Suppressor macrophage treated with lipopolysaccharide for 1 hour (primary cell): ENCODE measurements around the gene NUB1.
A peak's percentile ranks its signal among the peaks of the same experiment; 100 is the strongest.
"Not testable (repeated sequence)": the region's sequence is repeated elsewhere in the genome, so short reads cannot be mapped to it uniquely, and the experiment has no call there.

Source experiments
- DNase-seq, 3 donors: peaks; one replicate each; pipeline ENCODE4 v3.0.0-alpha.2; 2020 to 2022

NUB1 gene, protein sequence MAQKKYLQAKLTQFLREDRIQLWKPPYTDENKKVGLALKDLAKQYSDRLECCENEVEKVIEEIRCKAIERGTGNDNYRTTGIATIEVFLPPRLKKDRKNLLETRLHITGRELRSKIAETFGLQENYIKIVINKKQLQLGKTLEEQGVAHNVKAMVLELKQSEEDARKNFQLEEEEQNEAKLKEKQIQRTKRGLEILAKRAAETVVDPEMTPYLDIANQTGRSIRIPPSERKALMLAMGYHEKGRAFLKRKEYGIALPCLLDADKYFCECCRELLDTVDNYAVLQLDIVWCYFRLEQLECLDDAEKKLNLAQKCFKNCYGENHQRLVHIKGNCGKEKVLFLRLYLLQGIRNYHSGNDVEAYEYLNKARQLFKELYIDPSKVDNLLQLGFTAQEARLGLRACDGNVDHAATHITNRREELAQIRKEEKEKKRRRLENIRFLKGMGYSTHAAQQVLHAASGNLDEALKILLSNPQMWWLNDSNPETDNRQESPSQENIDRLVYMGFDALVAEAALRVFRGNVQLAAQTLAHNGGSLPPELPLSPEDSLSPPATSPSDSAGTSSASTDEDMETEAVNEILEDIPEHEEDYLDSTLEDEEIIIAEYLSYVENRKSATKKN

GRCh38 chr7:151341357-151342101 is at the start of gene NUB1:
NUB1 (plus strand) TSS chr7:151341812; CDS start chr7:151345350, 3,538 bp downstream.
- peak; percentile 94 to 99 (median 99) for DNase-seq

DNA sequence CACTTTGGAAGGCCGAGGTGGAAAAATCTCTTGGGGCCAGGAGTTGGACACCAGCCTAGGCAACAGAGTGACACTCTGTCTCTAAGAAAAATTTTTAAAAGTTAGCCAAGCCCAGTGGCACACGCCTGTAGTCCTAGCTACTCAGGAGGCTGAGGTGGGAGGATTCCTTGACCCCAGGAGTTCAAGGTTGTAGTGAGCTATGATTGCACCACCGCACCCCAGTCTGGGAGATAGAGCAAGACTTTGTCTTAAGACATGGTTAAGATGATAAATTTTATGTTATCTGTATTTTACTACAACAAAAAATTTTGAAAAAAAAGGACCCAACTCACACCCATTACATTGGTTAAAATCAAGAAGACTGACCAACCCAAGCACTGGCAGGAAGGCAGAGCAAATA is 48.8 kb upstream of the NUB1 start:
- DNase-seq, result no peak

DNA sequence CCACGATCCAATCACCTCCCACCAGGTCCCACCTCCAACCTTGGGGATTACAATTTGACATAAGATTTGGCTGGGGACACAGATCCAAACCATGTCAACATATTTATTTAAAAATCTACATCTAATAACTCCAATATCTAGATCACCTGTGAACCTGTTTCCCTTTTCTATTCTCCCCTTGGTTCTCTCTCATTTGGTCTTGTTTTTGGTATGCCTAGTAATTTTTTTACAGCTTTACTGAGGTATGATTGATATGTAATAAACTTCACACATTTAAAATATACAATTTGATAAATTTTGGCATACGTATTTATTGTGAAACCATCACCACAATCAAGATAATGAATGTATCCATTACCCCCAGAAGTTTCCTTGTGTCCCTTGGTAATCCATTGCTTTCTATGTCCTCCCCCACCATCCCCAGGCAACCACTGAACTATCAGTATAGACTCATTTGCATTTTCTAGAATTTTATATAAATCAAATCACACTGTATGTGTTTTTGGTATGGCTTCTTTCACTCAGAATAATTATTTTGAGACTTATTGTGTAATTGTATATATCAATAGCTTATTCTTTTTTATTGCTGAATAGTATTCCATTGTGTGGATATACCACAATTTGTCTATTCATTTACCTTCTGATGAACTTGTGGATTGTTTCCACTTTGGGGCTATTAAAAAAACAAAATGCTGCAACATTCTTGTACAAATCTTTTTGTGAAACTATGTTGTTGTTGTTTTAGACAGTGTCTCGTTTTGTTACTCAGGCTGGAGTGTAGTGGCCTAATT is 45.2 kb upstream of the NUB1 start:
- no peak for DNase-seq

GRCh38 chr7:151298765-151299164 is 42.8 kb upstream of the NUB1 start:
- no peak for DNase-seq

- DNase-seq, result no peak
Measured at GRCh38 chr7:151299530-151299929, 42.1 kb upstream of the NUB1 start.

GRCh38 chr7:151299940-151300645 is 41.5 kb upstream of the NUB1 start:
- DNase-seq, result no peak

GRCh38 chr7:151301471-151302462 is 39.8 kb upstream of the NUB1 start:
- no peak for DNase-seq

GRCh38 chr7:151304251-151304650 is 37.4 kb upstream of the NUB1 start:
- DNase-seq, result not testable (repeated sequence)

GRCh38 chr7:151304856-151305255 is 36.8 kb upstream of the NUB1 start:
- DNase-seq, result no peak

DNA sequence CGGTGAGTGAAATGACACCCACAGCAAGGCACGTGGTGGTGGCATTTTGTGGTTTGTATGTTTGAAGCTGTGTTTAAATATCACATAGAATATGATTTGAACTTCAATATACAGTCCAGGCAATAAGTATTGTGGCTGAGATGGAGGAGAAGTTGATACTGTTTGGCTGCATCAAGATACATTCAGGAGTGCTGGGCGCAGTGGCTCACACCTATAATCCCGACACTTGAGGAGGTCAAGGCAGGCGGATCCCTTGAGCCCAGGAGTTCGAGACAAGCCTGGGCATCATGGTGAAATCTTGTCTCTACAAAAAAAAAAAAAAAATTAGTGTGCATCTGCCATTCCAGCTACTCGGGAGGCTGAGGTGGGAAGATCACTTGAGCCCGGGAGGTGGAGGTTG is 35.2 kb upstream of the NUB1 start:
- DNase-seq, result no peak

DNA sequence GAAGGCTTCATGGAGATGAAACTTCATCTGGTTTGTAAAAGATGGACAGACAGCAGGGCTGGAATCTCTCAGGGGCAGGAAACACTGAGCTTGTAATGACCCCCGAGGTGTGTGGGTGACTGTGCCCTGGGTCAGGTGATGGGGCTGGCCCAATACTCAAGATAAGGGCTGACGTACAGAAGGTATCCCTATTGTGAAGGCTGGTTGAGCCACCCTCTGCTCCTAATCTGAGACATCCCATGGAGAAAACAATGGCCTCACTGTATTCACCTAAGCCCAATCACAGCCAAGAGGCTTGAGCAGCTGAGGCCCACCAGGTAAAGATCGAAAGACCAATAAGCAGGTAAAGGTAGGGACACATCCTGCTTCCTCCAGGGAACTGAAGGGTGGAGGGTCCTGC is 34.8 kb upstream of the NUB1 start:
- DNase-seq, result no peak

GRCh38 chr7:151307536-151307935 is 34.1 kb upstream of the NUB1 start:
- DNase-seq, result no peak

DNA sequence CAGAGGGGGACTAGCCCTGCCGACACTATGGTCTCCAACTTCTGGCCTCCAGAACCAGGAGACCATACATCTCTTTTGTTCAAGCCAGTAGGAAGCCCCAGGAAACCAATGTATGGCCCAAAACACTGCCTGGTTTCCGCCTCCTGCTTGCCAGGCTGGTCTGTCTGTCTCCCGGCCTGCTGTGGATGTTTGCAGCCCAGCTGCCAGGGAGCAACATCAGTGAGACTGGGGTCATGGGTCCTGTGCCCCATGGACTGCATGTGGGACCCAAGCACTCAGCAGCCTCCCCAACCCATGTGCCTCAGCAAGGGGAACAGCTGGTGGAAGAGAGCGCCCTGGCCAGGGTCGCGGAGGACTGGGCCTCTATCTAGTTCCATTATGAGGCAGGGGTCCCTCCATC is 33.4 kb upstream of the NUB1 start:
- DNase-seq, result no peak

DNA sequence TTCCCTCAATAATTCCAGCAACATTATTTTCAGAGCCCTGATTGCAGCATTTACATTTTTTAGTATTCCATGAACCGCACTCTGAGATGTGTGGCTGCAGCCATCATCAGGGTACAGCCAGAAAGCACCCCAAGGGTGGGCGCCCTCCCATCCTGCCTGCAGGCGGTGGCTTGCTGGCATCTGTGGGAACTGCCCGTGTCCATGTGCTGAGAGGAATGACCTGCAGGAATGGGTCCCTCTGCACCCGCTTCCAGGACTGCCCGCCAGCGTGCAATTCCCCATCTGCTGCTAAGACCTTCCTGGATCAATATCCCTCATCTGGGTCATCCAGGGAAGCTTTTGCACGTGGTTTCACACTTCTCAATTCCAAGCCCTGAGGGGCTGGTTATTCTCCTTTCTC is 32.8 kb upstream of the NUB1 start:
- no peak for DNase-seq

DNA sequence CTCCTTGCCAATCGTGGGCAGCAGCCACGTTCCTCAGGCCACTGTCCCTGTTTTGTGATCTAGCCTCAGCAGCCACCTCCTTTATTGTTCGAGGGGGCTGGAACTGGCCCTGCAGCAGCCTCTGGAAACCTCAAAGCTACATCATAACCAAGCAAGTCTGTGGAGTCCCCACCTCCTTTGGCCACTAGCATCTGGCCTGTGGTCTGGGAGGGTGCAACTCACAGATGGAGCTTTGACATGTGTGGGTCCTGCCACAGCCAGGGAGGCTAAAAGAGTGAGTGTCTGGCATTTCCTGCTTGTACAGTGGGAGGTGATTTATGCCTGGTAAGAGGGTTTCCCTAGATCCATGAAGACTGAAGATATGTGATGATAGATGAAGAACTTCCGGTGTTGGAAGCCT is 32.3 kb upstream of the NUB1 start:
- no peak for DNase-seq

DNA sequence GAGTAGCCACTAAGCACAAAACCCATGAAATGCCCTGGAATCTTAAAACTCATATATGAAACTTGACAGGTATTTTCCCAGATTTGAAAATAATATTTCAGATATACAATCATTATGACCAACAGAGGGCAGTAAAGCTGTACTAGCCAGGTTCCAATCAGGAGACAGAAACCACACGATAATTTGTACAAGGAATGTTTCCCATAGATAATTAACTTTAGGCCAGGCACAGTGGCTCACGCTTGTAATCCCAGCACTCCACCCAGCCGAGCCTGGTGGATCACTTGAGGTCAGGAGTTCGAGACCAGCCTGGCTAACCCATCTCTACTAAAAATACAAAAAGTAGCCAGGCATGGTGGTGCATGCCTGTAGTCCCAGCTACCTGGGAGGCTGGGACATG is 31.0 kb upstream of the NUB1 start:
- DNase-seq, result peak; percentile 58 to 65 (median 62)

- peak; percentile 37 to 56 (median 39) for DNase-seq
Measured at GRCh38 chr7:151311294-151311864, 30.2 kb upstream of the NUB1 start.

DNA sequence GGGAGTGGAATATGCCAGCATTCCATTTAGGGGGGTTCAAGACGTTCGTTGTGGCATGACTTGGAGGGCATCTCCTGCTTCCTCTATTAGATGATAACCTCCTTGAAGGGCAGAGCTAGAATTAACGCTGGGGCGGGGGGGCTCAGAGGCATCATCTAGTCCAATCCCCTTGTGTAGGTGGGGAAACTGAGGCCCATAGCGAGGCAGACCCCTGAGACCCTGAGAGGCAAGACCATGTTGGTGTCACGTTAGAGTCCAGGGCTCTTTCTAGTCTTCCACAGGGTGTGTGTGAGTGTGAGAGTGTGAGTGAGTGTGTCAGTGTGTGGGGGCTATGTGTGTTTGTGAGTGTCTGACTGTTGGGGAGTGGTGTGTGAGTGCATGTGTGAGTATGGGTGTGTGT is 29.3 kb upstream of the NUB1 start:
- DNase-seq, result no peak

- DNase-seq, result no peak
Measured at GRCh38 chr7:151312831-151313809, 28.5 kb upstream of the NUB1 start.
